CD4-positive, alpha-beta T cell (primary cell): ENCODE results near the gene LEO1. TPM values are rescaled to one million over a fixed set of nuclear protein-coding genes. Genes with fewer than 3 reads are reported as not detected.

Experiments
- ATAC-seq: fragments of 200-7000 bp; cut with Tn5 transposase; one replicate; pipeline ENCODE4 v1.10.0; 2022; ENCODE audit warnings: mild to moderate bottlenecking; ENCODE audit not compliant: poor library complexity
- CTCF ChIA-PET: fragments of 350-600 bp; sonication (Branson Sonifier 250); formaldehyde crosslinking; loops from one replicate; lab custom pipeline; 2021; ENCODE audit warnings: antibody characterized with exemption, inconsistent platforms; lab: Charles Lee
- POLR2A ChIA-PET: fragments of 350-600 bp; sonication (Branson Sonifier 250); formaldehyde crosslinking; loops from one replicate; lab custom pipeline; 2021; ENCODE audit warnings: antibody characterized with exemption, inconsistent platforms; lab: Charles Lee
- DNase-seq, 14 experiments: peaks; one replicate each; pipeline ENCODE4 v3.0.0-alpha.2; 2013 to 2020; ENCODE audit warnings: mixed read lengths in 2 of 14
- H3K27ac ChIP-seq, 2 donors: one replicate each; pipeline versions ENCODE4 v1.5.1 to v1.7.0; 2013; ENCODE audit warnings: low read length in 2 of 2, low read depth in 1 of 2, mild to moderate bottlenecking in 1 of 2
- H3K27me3 ChIP-seq, 2 experiments: 1 replicate in 1 of 2; 2 replicates in 1 of 2; pipeline versions ENCODE4 v1.6.1 to v1.7.0; 2013; ENCODE audit warnings: low read length in 2 of 2, control low read depth in 1 of 2, mild to moderate bottlenecking in 1 of 2, moderate library complexity in 1 of 2; ENCODE audit not compliant: insufficient read depth in 2 of 2, control insufficient read depth in 1 of 2
- H3K36me3 ChIP-seq: one replicate; pipeline ENCODE4 v1.6.1; 2013; ENCODE audit warnings: low read length, control low read depth; ENCODE audit not compliant: insufficient read depth
- H3K4me1 ChIP-seq: one replicate; pipeline ENCODE4 v1.6.1; 2013; ENCODE audit warnings: low read length, control low read depth; ENCODE audit not compliant: insufficient read depth
- H3K4me3 ChIP-seq: one replicate; pipeline ENCODE4 v1.5.1; 2013; ENCODE audit warnings: mild to moderate bottlenecking, low read length, moderate library complexity
- H3K9me3 ChIP-seq, 2 experiments: 1 replicate in 1 of 2; 2 replicates in 1 of 2; pipeline versions ENCODE4 v1.6.1 to v1.7.0; 2013; ENCODE audit warnings: low read length in 2 of 2, mild to moderate bottlenecking in 2 of 2, control low read depth in 1 of 2, moderate library complexity in 1 of 2; ENCODE audit not compliant: control insufficient read depth in 1 of 2, insufficient read depth in 1 of 2
- H3K27ac Mint-ChIP-seq: one replicate; pipeline ENCODE4 v1.8.0; 2020; ENCODE audit warnings: mixed read lengths
- H3K27me3 Mint-ChIP-seq: one replicate; pipeline ENCODE4 v1.8.0; 2021; ENCODE audit warnings: mixed read lengths
- H3K36me3 Mint-ChIP-seq: one replicate; pipeline ENCODE4 v1.8.0; 2021; ENCODE audit warnings: low read depth, mixed read lengths
- H3K4me1 Mint-ChIP-seq: one replicate; pipeline ENCODE4 v1.8.0; 2021; ENCODE audit warnings: low read depth, mixed read lengths
- H3K4me3 Mint-ChIP-seq: one replicate; pipeline ENCODE4 v1.8.0; 2020; ENCODE audit warnings: mild to moderate bottlenecking, mixed read lengths
- H3K9me3 Mint-ChIP-seq: one replicate; pipeline ENCODE4 v1.8.0; 2020; ENCODE audit warnings: mixed read lengths
- CTCF ChIP-seq: fragments of 200-600 bp; IDR thresholded peaks from one replicate; pipeline ENCODE4 v1.8.0; 2022; ENCODE audit warnings: antibody characterized with exemption, mild to moderate bottlenecking
- intact Hi-C, 2 experiments: fragments of 100-400 bp; cut with DNase I in 1 of 2; cut with micrococcal nuclease in 1 of 2; formaldehyde crosslinking; loops; one replicate each; pipeline versions ENCODE4 v1.15.1 to v1.9.0; 2023 to 2025; cut with DNase I, micrococcal nuclease
- total RNA-seq, 174 experiments: library from RNA in 2 of 174; stranded (reverse) in 2 of 174; gene quantifications; one replicate each; pipeline ENCODE4 v1.2.3 and lab custom pipeline; 2021 to 2026

LEO1 gene
- total RNA-seq, 2 experiments from 2014 or later: 6.2 to 6.7 TPM

- ChIA-PET CTCF (no interaction called here), POLR2A (interaction anchor here (1.1 kb wide), 1 partner anchor 21 kb away, joined by 3 read pairs; the partner anchor contains the start of gene LEO1)
- H3K4me3 Mint-ChIP-seq: no peak overlapping the region
- Histone ChIP-seq H3K4me3 (no peak overlapping the region), H3K27me3 (no peaks in the 10 kb centered on the region), H3K9me3 (no peaks in the 10 kb centered on the region), H3K27ac (no peak overlapping the region), H3K4me1 (no peaks in the 10 kb centered on the region), H3K36me3 (no peaks in the 10 kb centered on the region)
- TF ChIP-seq CTCF: no peak
- DNase-seq (no peak), ATAC-seq (no peak)
- H3K36me3 Mint-ChIP-seq: no peaks in the 10 kb centered on the region
- H3K27ac Mint-ChIP-seq: no peak overlapping the region
- H3K27me3 Mint-ChIP-seq: no peaks in the 10 kb centered on the region
- intact Hi-C loops: no loop called here
- no peaks in the 10 kb centered on the region for H3K4me1 Mint-ChIP-seq
- no peaks in the 10 kb centered on the region for H3K9me3 Mint-ChIP-seq
Measured at GRCh38 chr15:51992953-51993352, 21.4 kb upstream of the LEO1 start.

GRCh38 chr15:51991141-51991540, 19.6 kb upstream of the LEO1 start:
- Mint-ChIP-seq H3K4me1 (no peaks in the 10 kb centered on the region), H3K27me3 (no peaks in the 10 kb centered on the region), H3K4me3 (no peak overlapping the region), H3K9me3 (no peaks in the 10 kb centered on the region), H3K36me3 (no peaks in the 10 kb centered on the region), H3K27ac (no peak overlapping the region)
- no peaks in the 10 kb centered on the region for H3K9me3 ChIP-seq
- no peaks in the 10 kb centered on the region for H3K36me3 ChIP-seq
- ChIA-PET CTCF (no interaction called here), POLR2A (no interaction called here)
- H3K4me3 ChIP-seq: no peak overlapping the region
- no peak overlapping the region for H3K27ac ChIP-seq
- intact Hi-C loops: no loop called here
- no peaks in the 10 kb centered on the region for H3K4me1 ChIP-seq
- no peaks in the 10 kb centered on the region for H3K27me3 ChIP-seq
- no peak for TF ChIP-seq CTCF
- ATAC-seq (no peak), DNase-seq (no peak)

GRCh38 chr15:51982770-51983103, 11.2 kb upstream of the LEO1 start:
- CTCF ChIA-PET: no interaction called here
- POLR2A ChIA-PET: no interaction called here
- Mint-ChIP-seq H3K27ac (no peak overlapping the region), H3K36me3 (no peaks in the 10 kb centered on the region), H3K27me3 (no peaks in the 10 kb centered on the region), H3K4me1 (peaks cover 11% of the 10 kb centered on the region), H3K9me3 (no peaks in the 10 kb centered on the region), H3K4me3 (no peak overlapping the region)
- Histone ChIP-seq H3K9me3 (no peaks in the 10 kb centered on the region), H3K27ac (no peak overlapping the region), H3K4me1 (peaks cover 8% of the 10 kb centered on the region), H3K4me3 (no peak overlapping the region), H3K36me3 (no peaks in the 10 kb centered on the region), H3K27me3 (no peaks in the 10 kb centered on the region)
- ATAC-seq (no peak), DNase-seq (no peak)
- no peak for TF ChIP-seq CTCF
- intact Hi-C loops: loop anchor here (1.0 to 5.0 kb wide), 9 partner anchors 35 to 245 kb away; partner anchors contain the start of gene MAPK6 (in 2 of the 2)
